ENCODE results near the gene CTSH.

DNA sequence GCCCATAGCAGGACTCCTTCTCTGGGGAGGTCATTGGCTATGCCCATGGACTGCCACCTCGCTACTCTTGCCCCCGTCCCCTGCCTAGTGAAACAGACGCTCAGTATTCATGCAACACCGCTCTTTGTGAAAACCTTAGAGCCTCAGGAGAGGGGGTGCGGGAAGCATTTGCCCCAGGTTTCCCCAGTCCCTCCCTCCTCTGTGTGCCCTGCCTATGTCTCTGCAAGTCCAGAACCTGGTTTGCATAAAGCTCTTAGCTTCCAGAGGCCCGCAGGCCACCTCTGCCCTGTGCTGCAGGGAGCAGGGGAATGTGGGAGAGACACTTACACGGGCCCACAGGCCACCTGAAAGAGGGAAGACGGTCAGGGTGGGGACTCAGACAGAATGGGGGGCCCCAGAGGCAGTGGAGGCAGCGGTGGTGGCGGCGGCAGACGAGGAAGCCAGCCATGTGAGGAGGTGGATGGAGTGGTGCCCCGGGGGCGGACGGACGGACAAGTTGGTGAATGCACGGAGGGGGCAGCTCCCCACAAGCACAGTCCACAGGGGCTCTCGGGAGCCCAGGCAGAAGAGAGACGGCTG is 33.8 kb upstream of the CTSH start:
- TF ChIP-seq POLR2A (IDR thresholded peaks at IDR 0.05; ENCODE audit: low read depth, low read length): peak; percentile 44; the same call in 1 of the 2 replicates
- no peak for TF ChIP-seq POLR2AphosphoS5 (IDR thresholded peaks at IDR 0.05; ENCODE audit: low read depth, low read length)
